SK-N-SH treated with all-trans-retinoic acid at 6 μM for 48 hours (cell line): ENCODE measurements around the gene ZBTB7C.

Experiments used
- CSDC2 ChIP-seq: fragments of 250-450 bp; sonication (Bioruptor Pico); IDR thresholded peaks from 2 replicates; pipeline ENCODE4 v1.5.0; 2020; ENCODE audit warnings: mild to moderate bottlenecking, moderate library complexity
- GLIS3 ChIP-seq: fragments of 250-450 bp; sonication (Bioruptor Pico); IDR thresholded peaks from 2 replicates; pipeline ENCODE4 v1.5.0; 2020; ENCODE audit warnings: mild to moderate bottlenecking, moderate library complexity
- ISL1 ChIP-seq: fragments of 250-450 bp; sonication (Bioruptor Pico); IDR thresholded peaks from 2 replicates; pipeline ENCODE4 v2.1.2; 2022; ENCODE audit warnings: mild to moderate bottlenecking, moderate library complexity
- PPARA ChIP-seq: fragments of 250-450 bp; sonication (Bioruptor Pico); IDR thresholded peaks from 2 replicates; pipeline ENCODE4 v1.5.0; 2020; ENCODE audit warnings: mild to moderate bottlenecking, borderline replicate concordance
- RARB ChIP-seq: fragments of 250-450 bp; sonication (Bioruptor Pico); IDR thresholded peaks from 2 replicates; pipeline ENCODE4 v1.8.0; 2021; ENCODE audit warnings: mild to moderate bottlenecking, moderate library complexity
- TOX ChIP-seq: fragments of 250-450 bp; sonication (Bioruptor Pico); IDR thresholded peaks from 2 replicates; pipeline ENCODE4 v1.8.0; 2021; ENCODE audit warnings: mild to moderate bottlenecking, moderate library complexity, borderline replicate concordance
- ZFP3 ChIP-seq: fragments of 250-450 bp; sonication (Bioruptor Pico); IDR thresholded peaks from 2 replicates; pipeline ENCODE4 v1.5.0; 2020; ENCODE audit warnings: mild to moderate bottlenecking, moderate library complexity
- ZNF565 ChIP-seq: fragments of 450-650 bp; formaldehyde crosslinking; conservative IDR thresholded peaks from 2 replicates; pipeline ENCODE4 v1.5.0; 2020; ENCODE audit warnings: low read depth, mild to moderate bottlenecking, moderate library complexity
- ZNF70 ChIP-seq: fragments of 450-650 bp; formaldehyde crosslinking; IDR thresholded peaks from 2 replicates; pipeline ENCODE4 v1.5.0; 2020; ENCODE audit warnings: mild to moderate bottlenecking, moderate library complexity
- TF ChIP-seq, protein P1 (sequence below): fragments of 250-450 bp; sonication (Bioruptor Pico); IDR thresholded peaks from 2 replicates; pipeline ENCODE4 v1.8.0; 2020; ENCODE audit warnings: mild to moderate bottlenecking, moderate library complexity, borderline replicate concordance

DNA sequence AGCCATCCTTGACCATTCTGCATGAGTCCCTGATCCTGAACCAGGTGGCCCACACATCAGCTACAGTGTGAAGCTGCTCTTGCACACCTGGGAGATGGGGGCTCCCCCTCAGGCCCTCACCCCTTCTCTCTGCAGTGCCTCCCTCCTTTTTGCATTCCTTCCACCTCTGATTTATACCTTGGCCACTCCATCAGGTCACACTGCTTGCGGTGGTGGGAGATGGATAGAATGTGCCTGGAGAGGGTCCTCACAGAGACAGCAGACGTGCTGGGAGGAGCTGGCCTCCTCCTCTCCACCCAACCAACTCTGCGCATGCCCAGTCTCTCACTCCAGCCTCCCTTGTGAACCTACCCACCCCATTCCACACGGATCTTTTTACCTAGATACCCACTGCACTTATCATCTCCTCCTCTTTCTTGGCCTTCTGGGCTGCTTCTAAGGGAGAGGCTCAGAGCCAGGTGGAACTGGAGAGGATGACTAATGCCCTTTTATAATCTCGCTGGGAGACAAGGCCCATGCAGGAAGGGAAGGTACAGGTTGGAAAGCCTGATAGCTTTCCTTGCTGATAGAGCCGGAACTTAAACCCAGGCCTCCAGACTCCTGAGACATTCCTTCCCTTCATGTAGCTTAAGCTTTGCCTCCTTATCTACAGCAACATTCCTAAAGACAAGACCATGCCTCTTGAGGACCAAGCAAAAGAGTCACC lies 205.1 kb downstream of the ZBTB7C start:
- TF ChIP-seq PPARA (CRISPR knock-in tag), result no peak
- TF ChIP-seq RARB (CRISPR knock-in tag), result no peak
- TF ChIP-seq TOX (CRISPR knock-in tag), result no peak
- no peak for TF ChIP-seq ZNF565 (CRISPR knock-in tag)
- TF ChIP-seq ZNF70 (CRISPR knock-in tag), result no peak
- TF ChIP-seq ISL1 (CRISPR knock-in tag), result no peak
- TF ChIP-seq, protein P1, sequence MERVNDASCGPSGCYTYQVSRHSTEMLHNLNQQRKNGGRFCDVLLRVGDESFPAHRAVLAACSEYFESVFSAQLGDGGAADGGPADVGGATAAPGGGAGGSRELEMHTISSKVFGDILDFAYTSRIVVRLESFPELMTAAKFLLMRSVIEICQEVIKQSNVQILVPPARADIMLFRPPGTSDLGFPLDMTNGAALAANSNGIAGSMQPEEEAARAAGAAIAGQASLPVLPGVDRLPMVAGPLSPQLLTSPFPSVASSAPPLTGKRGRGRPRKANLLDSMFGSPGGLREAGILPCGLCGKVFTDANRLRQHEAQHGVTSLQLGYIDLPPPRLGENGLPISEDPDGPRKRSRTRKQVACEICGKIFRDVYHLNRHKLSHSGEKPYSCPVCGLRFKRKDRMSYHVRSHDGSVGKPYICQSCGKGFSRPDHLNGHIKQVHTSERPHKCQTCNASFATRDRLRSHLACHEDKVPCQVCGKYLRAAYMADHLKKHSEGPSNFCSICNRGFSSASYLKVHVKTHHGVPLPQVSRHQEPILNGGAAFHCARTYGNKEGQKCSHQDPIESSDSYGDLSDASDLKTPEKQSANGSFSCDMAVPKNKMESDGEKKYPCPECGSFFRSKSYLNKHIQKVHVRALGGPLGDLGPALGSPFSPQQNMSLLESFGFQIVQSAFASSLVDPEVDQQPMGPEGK (CRISPR knock-in tag), result no peak
- TF ChIP-seq ZFP3, result no peak
- TF ChIP-seq CSDC2 (CRISPR knock-in tag), result no peak
- TF ChIP-seq GLIS3, result no peak
